Loucy (cell line): ENCODE measurements around the gene PRKCG.

Experiments used
- H2AFZ ChIP-seq: fragments of 200-600 bp; sonication (generic); 2 replicates; pipeline ENCODE4 v1.6.0; 2016; ENCODE audit warnings: antibody characterized with exemption, mild to moderate bottlenecking, low read length, moderate library complexity
- H3F3A ChIP-seq: fragments of 200-600 bp; 2 replicates; pipeline ENCODE4 v1.6.0; 2016; ENCODE audit warnings: antibody characterized with exemption, low read depth, mild to moderate bottlenecking
- H3K27me3 ChIP-seq: fragments of 200-600 bp; sonication (generic); 2 replicates; pipeline ENCODE4 v1.6.1; 2014; ENCODE audit warnings: low read length, mild to moderate bottlenecking; ENCODE audit not compliant: insufficient read depth, poor library complexity, severe bottlenecking
- H3K36me3 ChIP-seq: fragments of 200-600 bp; sonication (generic); 2 replicates; pipeline ENCODE4 v1.6.1; 2016; ENCODE audit warnings: low read length; ENCODE audit not compliant: insufficient read depth
- H3K4me1 ChIP-seq: fragments of 200-600 bp; sonication (generic); 2 replicates; pipeline ENCODE4 v1.5.1; 2014; ENCODE audit warnings: low read length, mild to moderate bottlenecking; ENCODE audit not compliant: insufficient read depth, poor library complexity, severe bottlenecking
- H3K4me2 ChIP-seq: fragments of 200-600 bp; sonication (generic); 2 replicates; pipeline ENCODE4 v1.6.0; 2014; ENCODE audit warnings: antibody characterized with exemption, low read length, low read depth, mild to moderate bottlenecking; ENCODE audit not compliant: poor library complexity, severe bottlenecking
- H3K4me3 ChIP-seq: fragments of 200-600 bp; sonication (generic); 2 replicates; pipeline ENCODE4 v1.5.1; 2014; ENCODE audit warnings: low read length, mild to moderate bottlenecking, mixed read lengths; ENCODE audit not compliant: poor library complexity, severe bottlenecking
- H3K79me2 ChIP-seq: fragments of 200-600 bp; sonication (generic); 2 replicates; pipeline ENCODE4 v1.6.1; 2014; ENCODE audit warnings: low read length; ENCODE audit not compliant: insufficient read depth
- H3K9ac ChIP-seq: fragments of 200-600 bp; sonication (generic); 2 replicates; pipeline ENCODE4 v1.6.0; 2014; ENCODE audit warnings: mild to moderate bottlenecking, low read depth, low read length, moderate library complexity; ENCODE audit not compliant: poor library complexity, severe bottlenecking
- H3K9me2 ChIP-seq: fragments of 200-600 bp; sonication (generic); replicated peaks from 2 replicates; pipeline ENCODE4 v1.6.1; 2016; ENCODE audit warnings: low read depth, low read length, mixed read lengths
- H3K9me3 ChIP-seq: fragments of 200-600 bp; sonication (generic); 2 replicates; pipeline ENCODE4 v1.6.1; 2014; ENCODE audit warnings: mild to moderate bottlenecking, antibody characterized with exemption, low read length, low read depth; ENCODE audit not compliant: insufficient read depth
- H4K20me1 ChIP-seq: fragments of 200-600 bp; sonication (generic); 2 replicates; pipeline ENCODE4 v1.6.0; 2014; ENCODE audit warnings: antibody characterized with exemption, low read length, mild to moderate bottlenecking; ENCODE audit not compliant: insufficient read depth, poor library complexity, severe bottlenecking
- EZH2phosphoT487 ChIP-seq: fragments of 200-600 bp; IDR thresholded peaks from 2 replicates; pipeline ENCODE4 v1.6.1; 2018; ENCODE audit warnings: antibody characterized with exemption, mild to moderate bottlenecking, moderate library complexity, borderline replicate concordance
- TF ChIP-seq, protein P1 (sequence below): fragments of 200-600 bp; sonication (generic); conservative IDR thresholded peaks from 2 replicates; pipeline ENCODE4 v1.5.1; 2014; ENCODE audit warnings: mild to moderate bottlenecking, antibody characterized with exemption, low read length

The PRKCG gene

GRCh38 chr19:53908106-53908934 is 26.3 kb downstream of the PRKCG start:
- Histone ChIP-seq H3K27me3 (no peaks in the 10 kb centered on the region), H3K4me3 (no peak overlapping the region), H3K9ac (no peak overlapping the region), H3F3A (no peaks in the 10 kb centered on the region), H3K4me2 (no peak overlapping the region), H3K4me1 (no peaks in the 10 kb centered on the region), H3K9me2 (no peaks in the 10 kb centered on the region), H2AFZ (no peak overlapping the region), H3K9me3 (no peaks in the 10 kb centered on the region), H4K20me1 (no peaks in the 10 kb centered on the region), H3K79me2 (no peaks in the 10 kb centered on the region), H3K36me3 (no peaks in the 10 kb centered on the region)
- no peak for TF ChIP-seq EZH2phosphoT487
- TF ChIP-seq, protein P1, sequence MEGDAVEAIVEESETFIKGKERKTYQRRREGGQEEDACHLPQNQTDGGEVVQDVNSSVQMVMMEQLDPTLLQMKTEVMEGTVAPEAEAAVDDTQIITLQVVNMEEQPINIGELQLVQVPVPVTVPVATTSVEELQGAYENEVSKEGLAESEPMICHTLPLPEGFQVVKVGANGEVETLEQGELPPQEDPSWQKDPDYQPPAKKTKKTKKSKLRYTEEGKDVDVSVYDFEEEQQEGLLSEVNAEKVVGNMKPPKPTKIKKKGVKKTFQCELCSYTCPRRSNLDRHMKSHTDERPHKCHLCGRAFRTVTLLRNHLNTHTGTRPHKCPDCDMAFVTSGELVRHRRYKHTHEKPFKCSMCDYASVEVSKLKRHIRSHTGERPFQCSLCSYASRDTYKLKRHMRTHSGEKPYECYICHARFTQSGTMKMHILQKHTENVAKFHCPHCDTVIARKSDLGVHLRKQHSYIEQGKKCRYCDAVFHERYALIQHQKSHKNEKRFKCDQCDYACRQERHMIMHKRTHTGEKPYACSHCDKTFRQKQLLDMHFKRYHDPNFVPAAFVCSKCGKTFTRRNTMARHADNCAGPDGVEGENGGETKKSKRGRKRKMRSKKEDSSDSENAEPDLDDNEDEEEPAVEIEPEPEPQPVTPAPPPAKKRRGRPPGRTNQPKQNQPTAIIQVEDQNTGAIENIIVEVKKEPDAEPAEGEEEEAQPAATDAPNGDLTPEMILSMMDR = no peak

DNA sequence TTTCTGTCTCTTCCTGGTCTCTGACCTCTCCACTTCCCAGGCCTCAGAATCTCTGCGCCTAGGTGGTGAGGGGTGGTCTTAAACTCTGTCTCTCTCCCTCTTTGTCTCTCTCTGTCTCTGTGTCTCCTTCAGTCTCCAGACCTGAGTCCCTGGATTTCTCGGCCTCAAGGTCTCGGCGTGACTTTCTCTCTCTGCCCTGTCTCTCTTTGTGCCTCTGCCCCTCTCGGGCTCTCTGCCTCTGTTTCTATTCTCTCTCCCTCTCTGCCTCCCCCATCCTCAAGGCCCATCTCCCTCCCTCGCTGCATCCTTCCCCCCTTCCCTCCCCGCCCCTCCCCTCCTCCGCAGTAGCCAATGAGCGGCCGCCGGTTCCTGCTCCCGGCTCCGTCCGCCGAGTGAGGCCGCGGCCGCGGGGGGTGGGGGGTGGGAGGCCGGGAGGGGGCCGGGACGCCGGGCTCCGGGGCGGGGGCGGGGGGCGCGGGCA is 27.0 kb downstream of the PRKCG start, which contains the start of gene CACNG7:
Gene CACNG7, plus strand, starts transcription at position 344 of the 481 bp plus-strand sequence. CDS start 3,554 bp downstream, outside the sequence.
- no peak within 1 kb of the TSS for H3K4me2 ChIP-seq

GRCh38 chr19:53909471-53910169 is 27.6 kb downstream of the PRKCG start:
- Histone ChIP-seq H3K36me3 (no peaks in the 10 kb centered on the region), H3K79me2 (no peaks in the 10 kb centered on the region), H3K9me2 (no peaks in the 10 kb centered on the region), H3K4me1 (no peaks in the 10 kb centered on the region), H3K9me3 (no peaks in the 10 kb centered on the region), H3K4me2 (no peak overlapping the region), H4K20me1 (no peaks in the 10 kb centered on the region), H3K9ac (no peak overlapping the region), H3K4me3 (no peak overlapping the region), H3K27me3 (no peaks in the 10 kb centered on the region), H2AFZ (no peak overlapping the region), H3F3A (no peaks in the 10 kb centered on the region)
- no peak for TF ChIP-seq EZH2phosphoT487
- TF ChIP-seq, protein P1 = no peak

More for the DNA sequence above, 27.0 kb downstream of the PRKCG start, which contains the start of gene CACNG7:
- H2AFZ ChIP-seq = no peak within 1 kb of the TSS
- TF ChIP-seq, protein P1 = no peak
- no peak for TF ChIP-seq EZH2phosphoT487
- H4K20me1 ChIP-seq = no peaks in the 10 kb centered on the region
- no peaks in the 10 kb centered on the region for H3K4me1 ChIP-seq
- H3K79me2 ChIP-seq = no peaks in the 10 kb centered on the region
- H3K9ac ChIP-seq = no peak within 1 kb of the TSS
- H3K9me3 ChIP-seq = no peaks in the 10 kb centered on the region
- no peaks in the 10 kb centered on the region for H3K27me3 ChIP-seq
- H3K9me2 ChIP-seq = no peaks in the 10 kb centered on the region
- H3K4me3 ChIP-seq = no peak within 1 kb of the TSS
- no peaks in the 10 kb centered on the region for H3F3A ChIP-seq
- no peaks in the 10 kb centered on the region for H3K36me3 ChIP-seq
